IMR-90 (cell line): Measurements from ENCODE around the gene LPO. TPM values are rescaled to one million over a fixed set of nuclear protein-coding genes. Genes with fewer than 3 reads are reported as not detected.

ENCODE experiments used
- ATAC-seq: fragments of 200-7000 bp; cut with Tn5 transposase; 2 replicates; pipeline ENCODE4 v1.9.1; 2020; ENCODE audit warnings: low read depth, mild to moderate bottlenecking, moderate library complexity
- BruUV-seq: library from RNA; stranded (reverse); fragments of 400-500 nt; replicated peaks from 2 replicates; lab custom pipeline; 2021; lab: Mats Ljungman, UMichigan
- CTCF ChIA-PET: fragments of 300-600 bp; formaldehyde crosslinking; extraction: SDS; loops from one replicate; lab custom pipeline; 2021; ENCODE audit warnings: antibody characterized with exemption; lab: Yijun Ruan, JAX
- POLR2A ChIA-PET: fragments of 300-600 bp; sonication (Branson Sonifier 250); formaldehyde crosslinking; loops from one replicate; lab custom pipeline; 2022; ENCODE audit warnings: antibody characterized with exemption; ENCODE audit not compliant: unreplicated experiment; lab: Charles Lee
- DNase-seq: peaks from one replicate; pipeline ENCODE4 v3.0.0; 2013
- H2AFZ ChIP-seq: replicated peaks from 2 replicates; pipeline ENCODE3; 2013; ENCODE audit warnings: low read length, mild to moderate bottlenecking; ENCODE audit not compliant: poor library complexity
- H2AK5ac ChIP-seq: 2 replicates; pipeline ENCODE4 v1.6.1; 2013; ENCODE audit warnings: low read depth, low read length, inconsistent platforms
- H2AK9ac ChIP-seq: replicated peaks from 2 replicates; pipeline ENCODE3; 2013; ENCODE audit warnings: mild to moderate bottlenecking, low read depth, low read length, moderate library complexity; ENCODE audit not compliant: poor library complexity
- H2BK120ac ChIP-seq: 2 replicates; pipeline ENCODE4 v1.6.1; 2013; ENCODE audit warnings: low read depth, low read length, inconsistent platforms
- H2BK15ac ChIP-seq: 3 replicates; pipeline ENCODE4 v1.6.1; 2013; ENCODE audit warnings: low read depth, low read length, inconsistent platforms
- H2BK20ac ChIP-seq: 2 replicates; pipeline ENCODE4 v1.6.1; 2013; ENCODE audit warnings: low read depth, mild to moderate bottlenecking, inconsistent platforms, low read length, moderate library complexity
- H2BK5ac ChIP-seq: 2 replicates; pipeline ENCODE4 v1.6.1; 2013; ENCODE audit warnings: mild to moderate bottlenecking, low read depth, low read length, inconsistent platforms; ENCODE audit not compliant: poor library complexity, severe bottlenecking
- H3K14ac ChIP-seq: replicated peaks from 2 replicates; pipeline ENCODE4 v1.6.1; 2013; ENCODE audit warnings: low read depth, low read length, inconsistent platforms
- H3K18ac ChIP-seq: 2 replicates; pipeline ENCODE4 v1.6.1; 2013; ENCODE audit warnings: low read depth, low read length, control low read depth
- H3K23ac ChIP-seq: 2 replicates; pipeline ENCODE4 v1.6.1; 2013; ENCODE audit warnings: low read depth, low read length, inconsistent platforms
- H3K27ac ChIP-seq: 2 replicates; pipeline ENCODE4 v1.5.1; 2013; ENCODE audit warnings: mild to moderate bottlenecking, control low read depth, low read length; ENCODE audit not compliant: insufficient read depth
- H3K27me3 ChIP-seq: 2 replicates; pipeline ENCODE4 v1.6.1; 2013; ENCODE audit warnings: low read length; ENCODE audit not compliant: control insufficient read depth, insufficient read depth
- H3K36me3 ChIP-seq: 2 replicates; pipeline ENCODE4 v1.6.1; 2013; ENCODE audit warnings: low read length, mixed read lengths; ENCODE audit not compliant: control insufficient read depth, insufficient read depth
- H3K4ac ChIP-seq: 2 replicates; pipeline ENCODE4 v1.6.1; 2013; ENCODE audit warnings: low read depth, low read length, inconsistent platforms
- H3K4me1 ChIP-seq: 2 replicates; pipeline ENCODE4 v1.6.1; 2013; ENCODE audit warnings: low read length, mixed read lengths; ENCODE audit not compliant: control insufficient read depth, insufficient read depth
- H3K4me2 ChIP-seq: 2 replicates; pipeline ENCODE4 v1.6.1; 2013; ENCODE audit warnings: low read depth, mild to moderate bottlenecking, control low read depth, low read length, moderate library complexity
- H3K4me3 ChIP-seq: 2 replicates; pipeline ENCODE4 v1.5.1; 2013; ENCODE audit warnings: low read depth, mild to moderate bottlenecking, control low read depth, low read length, moderate library complexity; ENCODE audit not compliant: insufficient read depth
- H3K56ac ChIP-seq: 2 replicates; pipeline ENCODE4 v1.6.1; 2013; ENCODE audit warnings: low read length, inconsistent platforms; ENCODE audit not compliant: insufficient read depth; ENCODE audit errors: extremely low read depth
- H3K79me1 ChIP-seq, 2 experiments: 2 replicates each; pipeline ENCODE4 v1.6.1; 2013; ENCODE audit warnings: low read length in 2 of 2, inconsistent platforms in 1 of 2, low read depth in 1 of 2
- H3K9ac ChIP-seq: 2 replicates; pipeline ENCODE4 v1.6.1; 2013; ENCODE audit warnings: low read depth, low read length, control low read depth
- H3K9me1 ChIP-seq: 2 replicates; pipeline ENCODE4 v1.6.1; 2013; ENCODE audit warnings: low read length, inconsistent platforms; ENCODE audit not compliant: insufficient read depth
- H3K9me3 ChIP-seq: 2 replicates; pipeline ENCODE4 v1.6.1; 2013; ENCODE audit warnings: low read length; ENCODE audit not compliant: control insufficient read depth, insufficient read depth
- H4K20me1 ChIP-seq: 2 replicates; pipeline ENCODE4 v1.6.1; 2013; ENCODE audit warnings: low read length, inconsistent platforms; ENCODE audit not compliant: insufficient read depth
- H4K5ac ChIP-seq: 2 replicates; pipeline ENCODE4 v1.6.1; 2013; ENCODE audit warnings: mild to moderate bottlenecking, low read depth, low read length, control low read depth
- H4K8ac ChIP-seq, 2 experiments: 2 replicates each; pipeline ENCODE4 v1.6.1; 2013; ENCODE audit warnings: low read depth in 2 of 2, low read length in 2 of 2, control low read depth in 1 of 2, inconsistent platforms in 1 of 2
- H4K91ac ChIP-seq: 2 replicates; pipeline ENCODE4 v1.6.1; 2013; ENCODE audit warnings: low read depth, low read length, inconsistent platforms; ENCODE audit not compliant: insufficient read depth
- CHD1 ChIP-seq: IDR thresholded peaks from 2 replicates; pipeline ENCODE4 v1.6.1; 2012; ENCODE audit warnings: low read depth, low read length, improper control_type of control experiment
- FOS ChIP-seq: fragments of 150-350 bp; IDR thresholded peaks from 2 replicates; pipeline ENCODE4 v1.6.1; 2016; ENCODE audit warnings: low read depth, low read length
- MAFK ChIP-seq: IDR thresholded peaks from 2 replicates; pipeline ENCODE4 v1.6.1; 2012; ENCODE audit warnings: low read depth, low read length, improper control_type of control experiment
- MAZ ChIP-seq: IDR thresholded peaks from 2 replicates; pipeline ENCODE4 v1.6.1; 2012; ENCODE audit warnings: low read depth, mild to moderate bottlenecking, low read length, improper control_type of control experiment, moderate library complexity, borderline replicate concordance
- NFE2L2 ChIP-seq: fragments of 150-350 bp; IDR thresholded peaks from 2 replicates; pipeline ENCODE4 v1.6.1; 2016; ENCODE audit warnings: low read depth, mild to moderate bottlenecking, low read length
- RAD21 ChIP-seq: IDR thresholded peaks from 2 replicates; pipeline ENCODE4 v1.6.1; 2012; ENCODE audit warnings: low read length, improper control_type of control experiment
- RFX5 ChIP-seq: IDR thresholded peaks from 2 replicates; pipeline ENCODE4 v1.8.0; 2012; ENCODE audit warnings: low read depth, mild to moderate bottlenecking, low read length, moderate library complexity
- WGBS, 2 experiments: methylation state at CpG; one replicate each; pipeline versions ENCODE4 v1.1.5 to v1.1.7; 2013; ENCODE audit warnings: missing lambda C conversion rate in 2 of 2; ENCODE audit not compliant: insufficient read length in 1 of 2; ENCODE audit errors: extremely low coverage in 2 of 2; 5-methylcytosine and 5-hydroxymethylcytosine counted together
- dilution Hi-C: fragments of 300-500 bp; cut with HindIII; formaldehyde crosslinking; loops from one replicate; pipeline ENCODE4 v1.14.3; 2018; ENCODE audit warnings: low sequenced_read_pairs; ENCODE audit not compliant: unreplicated experiment
- in situ Hi-C: fragments of 300-500 bp; cut with MboI; formaldehyde crosslinking; loops from 3 replicates; pipeline ENCODE4 v1.14.3; 2019; ENCODE audit warnings: low sequenced_read_pairs, inconsistent platforms, mixed read lengths
- intact Hi-C: fragments of 100-400 bp; cut with micrococcal nuclease; formaldehyde crosslinking; loops from 2 replicates; pipeline ENCODE4 v1.10.0; 2022
- polyA plus RNA-seq, 3 experiments: library from polyadenylated mRNA; depleted of rRNA; stranded (reverse); fragments of >200 nt; gene quantifications; 2 replicates each; pipeline ENCODE4 v1.2.3, GENCODE V29; 2012; ENCODE audit warnings: low replicate concordance in 1 of 3
- total RNA-seq: library from RNA; depleted of rRNA; stranded (reverse); fragments of >200 nt; gene quantifications from 2 replicates; pipeline ENCODE4 v1.2.3, GENCODE V29; 2012

Gene LPO
- total and polyA plus RNA-seq, 2 of the 4 experiments (the other 2 are of a cell fraction), result not detected

DNA sequence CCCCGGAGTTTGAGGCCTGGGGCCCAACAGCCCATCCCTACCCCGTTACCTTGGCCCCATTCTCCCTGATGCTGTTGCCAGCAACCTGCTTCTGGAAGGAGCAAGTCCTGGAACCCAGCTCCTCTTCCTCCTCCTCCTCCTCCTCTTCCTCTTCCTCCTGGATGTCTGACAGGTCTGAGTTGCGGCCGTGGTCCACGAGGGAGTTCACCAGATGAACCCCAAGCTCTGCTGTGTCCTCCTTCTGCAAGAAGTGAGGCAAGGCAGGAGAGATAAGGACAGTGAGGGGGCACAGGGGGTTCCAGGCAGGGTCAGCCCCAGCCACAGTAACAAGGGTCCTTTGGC, 71.5 kb downstream of the LPO start:
- Histone ChIP-seq H2BK15ac (no peak overlapping the region), H2AK9ac (no peak overlapping the region), H3K4me2 (no peak overlapping the region), H4K20me1 (no peaks in the 10 kb centered on the region), H3K36me3 (no peaks in the 10 kb centered on the region), H3K4me3 (no peak overlapping the region), H3K79me1 (no peaks in the 10 kb centered on the region), H3K18ac (no peak overlapping the region), H3K23ac (no peak overlapping the region), H3K9me1 (no peaks in the 10 kb centered on the region), H4K5ac (no peak overlapping the region), H4K8ac (no peak overlapping the region), H2BK5ac (no peak overlapping the region), H3K56ac (no peak overlapping the region), H4K91ac (no peak overlapping the region), H3K27me3 (peaks cover 2% of the 10 kb centered on the region; the same call in 1 of the 2 replicates), H3K27ac (no peak overlapping the region), H3K14ac (no peak overlapping the region), H3K4me1 (no peaks in the 10 kb centered on the region), H3K9ac (no peak overlapping the region), H3K4ac (no peak overlapping the region), H2BK20ac (no peak overlapping the region), H3K9me3 (no peaks in the 10 kb centered on the region), H2BK120ac (no peak overlapping the region), H2AK5ac (no peak overlapping the region), H2AFZ (no peak overlapping the region)
- TF ChIP-seq RAD21, result no peak
- TF ChIP-seq RFX5, result no peak
- no peak for TF ChIP-seq MAFK
- no peak for TF ChIP-seq NFE2L2
- no peak for TF ChIP-seq FOS
- TF ChIP-seq CHD1, result no peak
- TF ChIP-seq MAZ, result no peak
- in situ Hi-C loops, result no loop called here
- WGBS, 2 experiments, result 100% methylated on average over 1 of the region's 5 CpGs; no CpG with 5 or more reads in 1 of the 2 experiments
- no peak for DNase-seq
- POLR2A ChIA-PET, result no interaction called here
- no TSS peak for BruUV-seq
- dilution Hi-C loops, result no loop called here
- CTCF ChIA-PET, result no interaction called here
- no peak for ATAC-seq
- intact Hi-C loops, result no loop called here
